Right atrium auricular region (tissue), 2 donors: ENCODE measurements around the gene VLDLR. TPM values are rescaled to one million over a fixed set of nuclear protein-coding genes. Genes with fewer than 3 reads are reported as not detected.

ENCODE experiments used
- DNase-seq: peaks from one replicate; pipeline ENCODE4 v3.0.0-alpha.2; 2019; ENCODE audit warnings: low spot score
- H3K27ac ChIP-seq, 2 donors: fragments of 200-600 bp; sonication (generic); 1 replicate in 1 of 2; 2 replicates in 1 of 2; pipeline ENCODE4 v1.5.1; 2016 to 2019
- H3K27me3 ChIP-seq, 2 donors: fragments of 200-600 bp; sonication (generic); one replicate each; pipeline versions ENCODE4 v1.5.1 to v1.6.0; 2017 to 2019
- H3K36me3 ChIP-seq: fragments of 200-600 bp; sonication (generic); one replicate; pipeline ENCODE4 v1.5.1; 2016
- H3K4me1 ChIP-seq, 2 donors: fragments of 200-600 bp; sonication (generic); one replicate each; pipeline versions ENCODE4 v1.5.1 to v1.6.0; 2017 to 2019
- H3K4me3 ChIP-seq, 2 donors: fragments of 200-600 bp; sonication (generic); 1 replicate in 1 of 2; 2 replicates in 1 of 2; pipeline ENCODE4 v1.5.1; 2017 to 2019; ENCODE audit warnings: mild to moderate bottlenecking in 1 of 2, moderate library complexity in 1 of 2
- H3K9me3 ChIP-seq, 2 donors: fragments of 200-600 bp; sonication (generic); one replicate each; pipeline ENCODE4 v1.5.1; 2019
- CTCF ChIP-seq, 2 donors: fragments of 200-600 bp; sonication (generic); IDR thresholded peaks; one replicate each; pipeline ENCODE4 v1.5.1; 2019; ENCODE audit warnings: antibody characterized with exemption in 2 of 2
- total RNA-seq, 2 donors: library from RNA; depleted of rRNA; stranded (reverse); fragments of >200 nt; gene quantifications; one replicate each; pipeline ENCODE4 v1.1.0, GENCODE V29; 2016

Gene VLDLR
- total RNA-seq, 2 donors from 2014 or later: 45.3 to 66.9 TPM

GRCh38 chr9:2593744-2594143, 27.8 kb upstream of the VLDLR start:
- H3K4me3 ChIP-seq: no peak overlapping the region
- H3K27ac ChIP-seq: no peak overlapping the region
- TF ChIP-seq CTCF (IDR thresholded peaks at IDR 0.05): no peak
- H3K27me3 ChIP-seq: no peaks in the 10 kb centered on the region
- H3K4me1 ChIP-seq: no peaks in the 10 kb centered on the region
- no peak for DNase-seq
- H3K9me3 ChIP-seq: peaks cover 0 to 13% of the 10 kb centered on the region in 2 donors
- no peaks in the 10 kb centered on the region for H3K36me3 ChIP-seq

GRCh38 chr9:2595973-2596372, 25.6 kb upstream of the VLDLR start:
- H3K27ac ChIP-seq: no peak overlapping the region
- peaks cover 0 to 13% of the 10 kb centered on the region in 2 donors for H3K9me3 ChIP-seq
- H3K4me1 ChIP-seq: no peaks in the 10 kb centered on the region
- no peaks in the 10 kb centered on the region for H3K36me3 ChIP-seq
- H3K27me3 ChIP-seq: no peaks in the 10 kb centered on the region
- no peak for DNase-seq
- no peak overlapping the region for H3K4me3 ChIP-seq
- TF ChIP-seq CTCF (IDR thresholded peaks at IDR 0.05): no peak

- DNase-seq: no peak
These were observed 24.1 kb upstream of the VLDLR start for GRCh38 chr9:2597483-2597882.

GRCh38 chr9:2599896-2600295, 21.7 kb upstream of the VLDLR start:
- no peaks in the 10 kb centered on the region for H3K9me3 ChIP-seq
- no peak overlapping the region for H3K27ac ChIP-seq
- DNase-seq: no peak
- H3K36me3 ChIP-seq: no peaks in the 10 kb centered on the region
- no peaks in the 10 kb centered on the region for H3K27me3 ChIP-seq
- peaks cover 0 to 9% of the 10 kb centered on the region in 2 donors for H3K4me1 ChIP-seq
- no peak for TF ChIP-seq CTCF (IDR thresholded peaks at IDR 0.05)
- no peak overlapping the region for H3K4me3 ChIP-seq

More at GRCh38 chr9:2597483-2597882, 24.1 kb upstream of the VLDLR start:
- Histone ChIP-seq H3K27ac (no peak overlapping the region), H3K9me3 (peaks cover 0 to 4% of the 10 kb centered on the region in 2 donors), H3K4me1 (peaks cover 0 to 2% of the 10 kb centered on the region in 2 donors), H3K27me3 (no peaks in the 10 kb centered on the region), H3K4me3 (no peak overlapping the region), H3K36me3 (no peaks in the 10 kb centered on the region)
- no peak for TF ChIP-seq CTCF (IDR thresholded peaks at IDR 0.05)

- Histone ChIP-seq H3K27me3 (no peaks in the 10 kb centered on the region), H3K9me3 (no peaks in the 10 kb centered on the region), H3K4me1 (peaks cover 0 to 9% of the 10 kb centered on the region in 2 donors), H3K4me3 (no peak overlapping the region), H3K27ac (no peak overlapping the region), H3K36me3 (no peaks in the 10 kb centered on the region)
- no peak for DNase-seq
- TF ChIP-seq CTCF (IDR thresholded peaks at IDR 0.05): peak in 1 of 2 donors; percentile 42
These were observed 21.3 kb upstream of the VLDLR start for GRCh38 chr9:2600307-2600706.

- TF ChIP-seq CTCF (IDR thresholded peaks at IDR 0.05): no peak
- DNase-seq: no peak
- peak overlapping the region in 1 of 2 donors; percentile 3 for H3K27ac ChIP-seq
- no peaks in the 10 kb centered on the region for H3K27me3 ChIP-seq
- H3K4me3 ChIP-seq: no peak overlapping the region
- H3K9me3 ChIP-seq: no peaks in the 10 kb centered on the region
- H3K36me3 ChIP-seq: no peaks in the 10 kb centered on the region
- peaks cover 0 to 9% of the 10 kb centered on the region in 2 donors for H3K4me1 ChIP-seq
These were observed 19.7 kb upstream of the VLDLR start for GRCh38 chr9:2601785-2602378.
